Measurements from ENCODE around the gene COX20. TPM values are rescaled to one million over a fixed set of nuclear protein-coding genes. Genes with fewer than 3 reads are reported as not detected.

The COX20 gene
- total RNA-seq, 4 donors from 2014 or later, result 74.8 to 125 (median 101) TPM

GRCh38 chr1:244863491-244864252, 28.2 kb downstream of the COX20 start:
- Histone ChIP-seq H3K36me3 (peaks cover 12 to 40% (median 18%) of the 10 kb centered on the region in 4 donors), H3K27ac (replicated peaks in 1 of 4) (peak overlapping the region; percentile 100), H3K4me1 (peaks cover 35 to 55% (median 52%) of the 10 kb centered on the region in 4 donors), H3K4me3 (peak overlapping the region; percentile 97 to 100 (median 99)), H3K27me3 (no peaks in the 10 kb centered on the region), H3K9me3 (no peaks in the 10 kb centered on the region)
- no peak for DNase-seq (ENCODE audit: extremely low spot score)
- intact Hi-C loops (cut with DNase I), result loop anchor here (1.0 to 2.0 kb wide), 2 partner anchors 28 to 107 kb away; partner anchors contain the start of gene COX20
- under 1% methylated on average over 68 of the region's 92 CpGs for WGBS
- TF ChIP-seq POLR2AphosphoS5 (IDR thresholded peaks at IDR 0.05), result no peak

GRCh38 chr1:244864253-244865027, 29.0 kb downstream of the COX20 start, which contains the start of gene HNRNPU:
Gene HNRNPU, minus strand, starts transcription at chr1:244864543. Its CDS starts 236 bp downstream, at chr1:244864307.
- WGBS, result under 1% methylated on average over 29 of the region's 71 CpGs
- TF ChIP-seq POLR2AphosphoS5 (IDR thresholded peaks at IDR 0.05), result peak; percentile 100
- peak; percentile 90 for TF ChIP-seq EP300 (IDR thresholded peaks at IDR 0.05)
- peak; percentile 97 for TF ChIP-seq POLR2A (IDR thresholded peaks at IDR 0.05; ENCODE audit: low read depth)
- peak in 2 of 3 experiments; percentile 27 to 36 for TF ChIP-seq CTCF (IDR thresholded peaks at IDR 0.05)
- DNase-seq (ENCODE audit: extremely low spot score), result peak; percentile 98
- Histone ChIP-seq H3K4me1 (peaks cover 30 to 48% (median 44%) of the 10 kb centered on the region in 4 donors), H3K9me3 (no peaks in the 10 kb centered on the region), H3K36me3 (peaks cover 7 to 32% (median 14%) of the 10 kb centered on the region in 4 donors), H3K4me3 (peak within 1 kb of the TSS; percentile 97 to 100 (median 99)), H3K27ac (replicated peaks in 1 of 4) (peak within 1 kb of the TSS; percentile 100), H3K27me3 (no peaks in the 10 kb centered on the region)
- intact Hi-C loops (cut with DNase I), result loop anchor here (1.0 to 5.0 kb wide), 3 partner anchors 29 to 178 kb away; partner anchors contain the start of gene COX20

- WGBS, result 17% methylated on average over 9 of the region's 9 CpGs
- H3K27ac ChIP-seq (replicated peaks in 1 of 4), result peak overlapping the region; percentile 100
- peaks cover 24 to 42% (median 38%) of the 10 kb centered on the region in 4 donors for H3K4me1 ChIP-seq
- H3K27me3 ChIP-seq, result no peaks in the 10 kb centered on the region
- peak overlapping the region; percentile 97 to 100 (median 99) for H3K4me3 ChIP-seq
- DNase-seq (ENCODE audit: extremely low spot score), result no peak
- intact Hi-C loops (cut with DNase I), result loop anchor here (2.0 to 5.0 kb wide), 2 partner anchors 106 to 177 kb away; no protein-coding TSS in a partner anchor
- no peaks in the 10 kb centered on the region for H3K9me3 ChIP-seq
- no peak for TF ChIP-seq EP300 (IDR thresholded peaks at IDR 0.05)
- TF ChIP-seq CTCF (IDR thresholded peaks at IDR 0.05), result no peak
- TF ChIP-seq POLR2AphosphoS5 (IDR thresholded peaks at IDR 0.05), result no peak
- no peak for TF ChIP-seq POLR2A (IDR thresholded peaks at IDR 0.05; ENCODE audit: low read depth)
- H3K36me3 ChIP-seq, result peaks cover 2 to 26% (median 9%) of the 10 kb centered on the region in 4 donors
Measured at GRCh38 chr1:244865028-244865371, 29.5 kb downstream of the COX20 start.

GRCh38 chr1:244865820-244866219, 30.4 kb downstream of the COX20 start:
- H3K36me3 ChIP-seq, result peaks cover 0 to 20% (median 3%) of the 10 kb centered on the region in 4 donors
- peak overlapping the region; percentile 100 for H3K27ac ChIP-seq (replicated peaks in 1 of 4)
- peaks cover 16 to 34% (median 30%) of the 10 kb centered on the region in 4 donors for H3K4me1 ChIP-seq
- no peaks in the 10 kb centered on the region for H3K27me3 ChIP-seq
- WGBS, result 65% methylated on average over 3 of the region's 3 CpGs
- H3K9me3 ChIP-seq, result no peaks in the 10 kb centered on the region
- TF ChIP-seq POLR2A (IDR thresholded peaks at IDR 0.05; ENCODE audit: low read depth) (no peak), POLR2AphosphoS5 (IDR thresholded peaks at IDR 0.05) (no peak), CTCF (IDR thresholded peaks at IDR 0.05) (no peak), EP300 (IDR thresholded peaks at IDR 0.05) (no peak)
- intact Hi-C loops (cut with DNase I), result loop anchor here (2.0 to 5.0 kb wide), 2 partner anchors 105 to 176 kb away; no protein-coding TSS in a partner anchor
- DNase-seq (ENCODE audit: extremely low spot score), result no peak
- H3K4me3 ChIP-seq, result no peak overlapping the region
